VCaP (cell line): ENCODE results near the gene KLHL30.

Experiments
- H3K27ac ChIP-seq: fragments of 450-650 bp; 2 replicates; pipeline ENCODE4 v1.5.1; 2017
- CTCF ChIP-seq: fragments of 450-650 bp; conservative IDR thresholded peaks from 2 replicates; pipeline ENCODE4 v1.5.1; 2017; ENCODE audit warnings: mild to moderate bottlenecking, moderate library complexity

The KLHL30 gene

GRCh38 chr2:238151628-238152235 is 13.3 kb downstream of the KLHL30 start:
- no peak for TF ChIP-seq CTCF
- H3K27ac ChIP-seq = no peak overlapping the region

GRCh38 chr2:238152771-238153688 is 14.6 kb downstream of the KLHL30 start:
- no peak overlapping the region for H3K27ac ChIP-seq
- TF ChIP-seq CTCF = no peak

- TF ChIP-seq CTCF = no peak
- H3K27ac ChIP-seq = no peak overlapping the region
Observed at GRCh38 chr2:238154570-238154969, 16.1 kb downstream of the KLHL30 start.

- TF ChIP-seq CTCF = no peak
- no peak overlapping the region for H3K27ac ChIP-seq
Observed at GRCh38 chr2:238155051-238155760, 16.7 kb downstream of the KLHL30 start.

- no peak for TF ChIP-seq CTCF
- H3K27ac ChIP-seq = no peak overlapping the region
Observed at GRCh38 chr2:238155761-238156694, 17.6 kb downstream of the KLHL30 start.

GRCh38 chr2:238157506-238158017 is 19.1 kb downstream of the KLHL30 start:
- no peak for TF ChIP-seq CTCF
- no peak overlapping the region for H3K27ac ChIP-seq
